SK-N-MC (cell line): ENCODE measurements around the gene MALAT1.
A peak's percentile ranks its signal among the peaks of the same experiment; 100 is the strongest.

Experiments used
- DNase-seq: peaks from one replicate; pipeline ENCODE4 v3.0.0-alpha.2; 2011; ENCODE audit warnings: low read depth, low spot score
- H3K27ac ChIP-seq: fragments of 200-600 bp; sonication (generic); 2 replicates; pipeline ENCODE4 v1.5.1; 2016; ENCODE audit warnings: mixed run types
- H3K36me3 ChIP-seq: fragments of 200-600 bp; sonication (generic); 2 replicates; pipeline ENCODE4 v1.6.1; 2017; ENCODE audit warnings: antibody characterized with exemption, low read length, mixed read lengths; ENCODE audit not compliant: insufficient read depth
- H3K4me3 ChIP-seq: fragments of 200-600 bp; sonication (generic); 2 replicates; pipeline ENCODE4 v1.5.1; 2016
- H3K9ac ChIP-seq: fragments of 200-600 bp; sonication (generic); 2 replicates; pipeline ENCODE4 v1.8.0; 2017; ENCODE audit warnings: mixed run types, mixed read lengths; ENCODE audit not compliant: insufficient read length
- H3K9me3 ChIP-seq: fragments of 200-600 bp; sonication (generic); 2 replicates; pipeline ENCODE4 v1.6.1; 2017; ENCODE audit warnings: low read depth, mild to moderate bottlenecking, antibody characterized with exemption, low read length, moderate library complexity, mixed read lengths
- EZH2 ChIP-seq: fragments of 200-600 bp; sonication (generic); IDR thresholded peaks from one replicate; pipeline ENCODE4 v1.6.1; 2017; ENCODE audit warnings: antibody characterized with exemption
- FOXP2 ChIP-seq: optimal IDR thresholded peaks from 2 replicates; pipeline ENCODE3; 2011; ENCODE audit warnings: mild to moderate bottlenecking, moderate library complexity; ENCODE audit not compliant: insufficient read depth; ENCODE audit errors: extremely low read length, control extremely low read depth
- POLR2AphosphoS5 ChIP-seq: IDR thresholded peaks from 2 replicates; pipeline ENCODE4 v1.6.1; 2012; ENCODE audit warnings: mild to moderate bottlenecking, low read depth, low read length, borderline replicate concordance

Gene MALAT1

DNA sequence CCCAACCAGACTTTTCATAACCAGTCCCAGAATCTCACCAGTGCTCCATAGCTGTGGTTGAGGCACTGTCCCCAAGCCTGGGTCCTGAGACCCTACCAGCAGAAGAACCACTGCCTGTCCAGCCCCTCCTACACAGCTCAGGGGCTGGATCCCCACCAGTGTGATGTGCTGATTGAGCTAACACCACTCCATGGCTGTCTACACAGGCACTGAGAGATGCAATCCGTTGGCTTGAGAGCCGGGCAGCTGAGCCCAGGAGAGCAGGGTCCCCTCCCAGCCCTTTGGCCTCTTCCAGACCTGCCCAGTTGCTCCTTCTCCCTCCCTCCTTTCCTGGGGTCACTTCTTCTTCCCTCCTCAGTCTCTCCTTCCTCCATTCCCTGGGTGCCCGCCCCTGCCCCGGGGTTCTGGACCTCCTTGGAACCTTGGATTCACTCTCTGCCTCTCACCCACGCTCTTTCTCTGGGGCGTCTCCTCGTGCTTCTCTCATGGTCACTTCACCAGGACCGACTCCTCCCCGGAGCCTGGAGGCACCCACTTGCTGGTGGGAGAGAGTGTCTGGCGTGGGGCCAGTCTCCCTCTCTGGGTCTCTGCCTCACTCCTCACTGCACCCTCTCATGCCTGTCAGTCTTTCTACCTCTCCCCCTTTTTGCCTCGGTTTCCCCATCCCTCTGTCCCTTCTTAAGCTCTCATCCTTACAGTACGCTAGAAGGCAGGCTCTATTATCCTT, 25.3 kb downstream of the MALAT1 start:
- Histone ChIP-seq H3K9me3 (no peaks in the 10 kb centered on the region), H3K36me3 (peaks cover 6% of the 10 kb centered on the region; the same call in 1 of the 2 replicates), H3K27ac (no peak overlapping the region), H3K4me3 (peak overlapping the region; percentile 64), H3K9ac (peak overlapping the region; percentile 11)
- no peak for TF ChIP-seq EZH2
- no peak for TF ChIP-seq FOXP2
- no peak for TF ChIP-seq POLR2AphosphoS5
- DNase-seq: no peak

DNA sequence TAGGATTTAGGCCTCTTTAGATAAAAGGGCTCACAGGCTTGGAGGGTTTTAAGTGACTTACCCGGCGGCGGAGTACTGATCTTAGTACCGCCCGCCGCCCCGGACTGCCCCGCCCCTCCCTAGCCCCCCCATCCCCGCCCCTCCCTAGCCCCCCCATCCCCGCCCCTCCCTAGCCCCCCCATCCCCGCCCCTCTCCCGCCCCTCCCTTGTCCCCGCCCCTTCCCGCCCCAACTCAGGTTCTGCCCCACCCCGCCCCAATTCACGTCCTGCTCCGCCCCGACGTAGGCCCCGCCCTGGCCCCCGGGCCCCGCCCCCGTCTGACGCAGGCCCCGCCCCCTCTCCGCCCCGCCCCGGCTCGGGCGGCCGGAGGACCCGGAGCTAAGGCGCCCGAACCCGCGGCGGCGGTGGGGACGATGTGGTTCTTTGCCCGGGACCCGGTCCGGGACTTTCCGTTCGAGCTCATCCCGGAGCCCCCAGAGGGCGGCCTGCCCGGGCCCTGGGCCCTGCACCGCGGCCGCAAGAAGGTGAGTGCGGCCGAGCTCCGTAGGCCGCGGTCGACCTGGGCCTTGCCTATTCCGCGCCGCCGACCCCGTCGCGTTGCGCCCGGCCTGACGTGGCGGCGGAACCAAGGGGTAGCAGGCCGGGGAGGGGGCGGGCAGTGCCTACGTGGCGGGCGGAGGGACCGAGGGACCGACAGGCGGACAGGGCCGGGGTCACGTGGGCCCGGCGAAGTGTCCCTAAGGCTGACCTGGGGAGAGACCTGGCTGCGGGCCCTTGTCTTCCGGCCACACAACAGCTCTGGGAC, 26.1 kb downstream of the MALAT1 start, which contains the start of gene SCYL1:
TSS of gene SCYL1 (plus strand) at position 343 of the 805 bp plus-strand sequence. CDS start at position 414, 71 bp downstream.
- no peak for DNase-seq
- TF ChIP-seq FOXP2: no peak
- TF ChIP-seq POLR2AphosphoS5: peak; percentile 51; the same call in 1 of the 2 replicates
- TF ChIP-seq EZH2: no peak
- Histone ChIP-seq H3K27ac (0 out of 2 replicates have a peak within 1 kb of the TSS, but pooled peaks have one; percentile 31), H3K9me3 (no peaks in the 10 kb centered on the region), H3K4me3 (peak within 1 kb of the TSS; percentile 94), H3K36me3 (peaks cover 6% of the 10 kb centered on the region; the same call in 1 of the 2 replicates), H3K9ac (peak within 1 kb of the TSS; percentile 97)

DNA sequence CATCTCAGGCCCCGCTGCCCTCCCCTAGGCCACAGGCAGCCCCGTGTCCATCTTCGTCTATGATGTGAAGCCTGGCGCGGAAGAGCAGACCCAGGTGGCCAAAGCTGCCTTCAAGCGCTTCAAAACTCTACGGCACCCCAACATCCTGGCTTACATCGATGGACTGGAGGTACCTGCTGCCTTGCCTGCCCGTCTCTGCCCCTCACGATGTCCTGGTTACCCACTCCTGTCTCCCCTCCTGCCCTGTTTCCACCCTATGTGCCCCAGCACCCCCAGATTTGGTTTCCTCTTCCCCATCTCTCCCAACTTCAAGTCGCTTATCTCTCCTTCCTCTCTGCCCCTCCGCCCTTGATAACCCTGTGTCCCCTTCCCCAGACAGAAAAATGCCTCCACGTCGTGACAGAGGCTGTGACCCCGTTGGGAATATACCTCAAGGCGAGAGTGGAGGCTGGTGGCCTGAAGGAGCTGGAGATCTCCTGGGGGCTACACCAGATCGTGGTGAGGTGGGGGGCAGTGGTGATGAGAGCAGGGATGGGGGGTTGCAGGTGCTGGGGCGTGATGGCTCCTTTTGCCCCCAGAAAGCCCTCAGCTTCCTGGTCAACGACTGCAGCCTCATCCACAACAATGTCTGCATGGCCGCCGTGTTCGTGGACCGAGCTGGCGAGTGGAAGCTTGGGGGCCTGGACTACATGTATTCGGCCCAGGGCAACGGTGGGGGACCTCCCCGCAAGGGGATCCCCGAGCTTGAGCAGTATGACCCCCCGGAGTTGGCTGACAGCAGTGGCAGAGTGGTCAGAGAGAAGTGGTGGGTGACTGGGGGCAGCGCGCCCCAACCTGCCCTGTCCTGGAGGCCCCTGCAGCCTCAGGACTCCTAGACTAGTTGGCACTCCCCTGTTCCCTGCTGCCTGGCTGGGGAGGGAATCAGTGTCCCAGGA, 27.0 kb downstream of the MALAT1 start:
- Histone ChIP-seq H3K9me3 (no peaks in the 10 kb centered on the region), H3K9ac (peak overlapping the region; percentile 97), H3K27ac (no peak overlapping the region), H3K4me3 (peak overlapping the region; percentile 94), H3K36me3 (peaks cover 6% of the 10 kb centered on the region; the same call in 1 of the 2 replicates)
- TF ChIP-seq EZH2 (no peak), FOXP2 (no peak), POLR2AphosphoS5 (no peak)
- no peak for DNase-seq

DNA sequence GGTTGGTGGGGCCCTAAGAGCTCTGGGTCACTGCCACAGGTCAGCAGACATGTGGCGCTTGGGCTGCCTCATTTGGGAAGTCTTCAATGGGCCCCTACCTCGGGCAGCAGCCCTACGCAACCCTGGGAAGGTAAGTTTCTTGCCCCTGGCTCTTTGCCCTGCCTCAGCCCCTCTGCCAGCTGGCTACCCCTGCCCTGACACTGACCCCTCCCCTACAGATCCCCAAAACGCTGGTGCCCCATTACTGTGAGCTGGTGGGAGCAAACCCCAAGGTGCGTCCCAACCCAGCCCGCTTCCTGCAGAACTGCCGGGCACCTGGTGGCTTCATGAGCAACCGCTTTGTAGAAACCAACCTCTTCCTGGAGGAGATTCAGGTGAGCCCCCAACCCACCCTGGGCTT, 27.9 kb downstream of the MALAT1 start:
- no peak overlapping the region for H3K9ac ChIP-seq
- TF ChIP-seq FOXP2: no peak
- no peak overlapping the region for H3K27ac ChIP-seq
- H3K36me3 ChIP-seq: peaks cover 6% of the 10 kb centered on the region; the same call in 1 of the 2 replicates
- no peak overlapping the region for H3K4me3 ChIP-seq
- no peak for DNase-seq
- H3K9me3 ChIP-seq: no peaks in the 10 kb centered on the region

DNA sequence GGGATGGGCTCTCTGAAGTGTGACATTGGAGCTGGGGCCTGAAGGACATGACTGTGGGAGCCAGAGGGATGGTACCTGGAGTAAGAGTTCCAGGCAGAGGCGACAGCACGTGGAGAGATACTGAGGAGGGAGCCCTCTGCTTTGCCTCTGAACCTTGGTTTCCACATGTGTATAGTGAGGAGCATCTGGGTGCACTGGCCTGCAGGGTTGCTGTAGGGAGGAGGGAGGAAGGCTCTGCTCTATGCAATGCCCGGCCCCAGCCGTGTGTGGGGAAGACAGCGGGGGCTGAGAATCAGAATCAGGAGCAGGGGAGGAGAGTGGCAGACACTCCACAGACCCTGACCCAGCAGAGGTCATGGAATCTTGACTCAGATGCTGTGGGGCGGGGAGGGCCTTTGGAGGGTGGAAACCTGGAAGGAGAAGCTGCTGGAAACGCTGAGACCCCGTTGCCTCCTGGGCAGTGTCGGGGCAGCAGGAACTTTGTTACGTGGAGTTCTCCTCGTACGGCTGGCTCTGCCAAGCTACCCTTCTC, 30.0 kb downstream of the MALAT1 start:
- no peak for DNase-seq

DNA sequence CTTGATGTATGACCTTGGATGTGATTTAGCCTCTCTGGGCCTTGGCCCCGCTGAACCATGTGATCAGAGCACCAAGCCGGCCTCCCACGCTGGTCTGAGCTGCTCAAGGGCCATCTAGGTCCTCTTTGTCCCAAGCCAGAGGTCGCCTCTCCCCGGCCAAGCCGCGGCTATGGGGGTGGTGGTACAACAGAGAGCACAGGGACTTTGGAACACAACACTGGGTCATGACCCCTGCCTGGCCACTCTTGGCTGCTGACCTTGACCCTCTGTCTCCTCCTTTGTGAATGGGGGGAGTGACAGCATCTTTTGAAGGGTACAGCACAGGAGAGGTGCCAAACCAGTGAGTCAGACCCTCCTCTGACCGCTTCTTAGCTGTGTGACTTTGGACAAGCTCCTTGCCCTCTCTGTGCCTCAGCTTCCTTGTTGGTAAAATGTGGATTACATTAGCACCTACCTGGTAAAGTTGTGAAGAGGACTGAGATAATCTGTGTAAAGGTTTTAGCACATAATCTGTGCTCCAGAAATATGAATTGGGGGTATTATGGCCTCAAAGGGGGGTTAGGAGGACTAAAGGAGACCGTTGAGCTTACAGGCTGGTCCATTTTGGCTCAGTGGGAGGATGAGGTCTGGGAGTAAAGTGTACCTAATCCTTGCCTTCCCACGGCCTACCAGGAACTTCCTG, 30.8 kb downstream of the MALAT1 start:
- DNase-seq: no peak
- no peak overlapping the region for H3K9ac ChIP-seq
- H3K9me3 ChIP-seq: no peaks in the 10 kb centered on the region
- no peak overlapping the region for H3K27ac ChIP-seq
- TF ChIP-seq EZH2 (no peak), FOXP2 (no peak), POLR2AphosphoS5 (no peak)
- H3K36me3 ChIP-seq: peaks cover 8% of the 10 kb centered on the region; the same call in 1 of the 2 replicates
- H3K4me3 ChIP-seq: no peak overlapping the region

More for the DNA sequence above, 30.0 kb downstream of the MALAT1 start:
- TF ChIP-seq EZH2: no peak
- no peak for TF ChIP-seq FOXP2
- no peak for TF ChIP-seq POLR2AphosphoS5
- no peak overlapping the region for H3K27ac ChIP-seq
- peaks cover 8% of the 10 kb centered on the region; the same call in 1 of the 2 replicates for H3K36me3 ChIP-seq
- no peak overlapping the region for H3K4me3 ChIP-seq
- no peak overlapping the region for H3K9ac ChIP-seq
- no peaks in the 10 kb centered on the region for H3K9me3 ChIP-seq

DNA sequence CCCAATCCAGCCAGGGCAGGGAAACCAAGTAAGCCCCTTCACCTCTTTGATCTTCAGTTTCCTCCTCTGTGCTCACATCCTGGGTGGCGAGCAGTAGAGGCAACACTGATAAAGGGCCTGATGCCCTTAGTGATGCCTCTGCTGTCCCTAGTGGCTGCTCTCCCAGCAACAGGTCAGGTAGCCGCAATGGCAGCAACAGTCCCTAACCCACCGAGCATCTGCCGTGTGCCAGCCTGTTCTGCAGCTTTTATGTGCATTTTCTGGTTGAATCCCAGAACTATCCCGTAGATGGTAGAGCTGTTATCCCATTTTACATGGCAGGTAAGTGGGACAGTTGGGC, 31.3 kb downstream of the MALAT1 start:
- Histone ChIP-seq H3K27ac (no peak overlapping the region), H3K36me3 (peaks cover 8% of the 10 kb centered on the region; the same call in 1 of the 2 replicates), H3K9ac (no peak overlapping the region), H3K9me3 (no peaks in the 10 kb centered on the region), H3K4me3 (no peak overlapping the region)
- DNase-seq: no peak
- no peak for TF ChIP-seq EZH2
- TF ChIP-seq POLR2AphosphoS5: no peak
- no peak for TF ChIP-seq FOXP2
